H9 (cell line): ENCODE measurements around the gene MAPKAPK2. TPM values are rescaled to one million over a fixed set of nuclear protein-coding genes. Genes with fewer than 3 reads are reported as not detected.

Experiments used
- DNase-seq: peaks from one replicate; pipeline ENCODE4 v3.0.0-alpha.2; 2017
- H2AFZ ChIP-seq: one replicate; pipeline ENCODE4 v1.6.1; 2013; ENCODE audit warnings: mild to moderate bottlenecking, low read length, control low read depth, moderate library complexity
- H2AK5ac ChIP-seq: 2 replicates; pipeline ENCODE4 v1.6.1; 2013; ENCODE audit warnings: low read length, control low read depth, mixed read lengths; ENCODE audit not compliant: insufficient read length
- H2BK120ac ChIP-seq: one replicate; pipeline ENCODE4 v1.6.1; 2013; ENCODE audit warnings: low read depth, mild to moderate bottlenecking, low read length, control low read depth, inconsistent platforms; ENCODE audit not compliant: poor library complexity, severe bottlenecking
- H2BK12ac ChIP-seq: 2 replicates; pipeline ENCODE4 v1.6.1; 2013; ENCODE audit warnings: low read length, control low read depth, mixed read lengths, low read depth; ENCODE audit not compliant: insufficient read length
- H2BK15ac ChIP-seq: 2 replicates; pipeline ENCODE4 v1.6.1; 2013; ENCODE audit warnings: low read depth, low read length, control low read depth
- H2BK20ac ChIP-seq: one replicate; pipeline ENCODE4 v1.6.1; 2013; ENCODE audit warnings: low read depth, mild to moderate bottlenecking, low read length, control low read depth, inconsistent platforms; ENCODE audit not compliant: poor library complexity, severe bottlenecking
- H2BK5ac ChIP-seq: 2 replicates; pipeline ENCODE4 v1.6.1; 2013; ENCODE audit warnings: low read length, control low read depth, mixed read lengths; ENCODE audit not compliant: insufficient read length
- H3K14ac ChIP-seq: 2 replicates; pipeline ENCODE4 v1.6.1; 2013; ENCODE audit warnings: low read length, control low read depth; ENCODE audit not compliant: insufficient read depth
- H3K18ac ChIP-seq: 2 replicates; pipeline ENCODE4 v1.6.1; 2013; ENCODE audit warnings: low read depth, mild to moderate bottlenecking, mixed read lengths, low read length, control low read depth; ENCODE audit not compliant: insufficient read length
- H3K23ac ChIP-seq: 2 replicates; pipeline ENCODE4 v1.6.1; 2013; ENCODE audit warnings: low read length, control low read depth, mixed read lengths, low read depth; ENCODE audit not compliant: insufficient read length
- H3K23me2 ChIP-seq: 2 replicates; pipeline ENCODE4 v1.6.1; 2013; ENCODE audit warnings: low read depth, mild to moderate bottlenecking, mixed read lengths, low read length, control low read depth; ENCODE audit not compliant: insufficient read length, poor library complexity, severe bottlenecking
- H3K27ac ChIP-seq: 2 replicates; pipeline ENCODE4 v1.5.1; 2013; ENCODE audit warnings: low read length, control low read depth, mixed read lengths, low read depth; ENCODE audit not compliant: insufficient read length
- H3K27me3 ChIP-seq: 2 replicates; pipeline ENCODE4 v1.6.1; 2013; ENCODE audit warnings: low read length, control low read depth, inconsistent platforms; ENCODE audit not compliant: insufficient read depth
- H3K4ac ChIP-seq: 2 replicates; pipeline ENCODE4 v1.6.1; 2013; ENCODE audit warnings: low read depth, mild to moderate bottlenecking, control low read depth, inconsistent platforms, low read length, moderate library complexity
- H3K4me1 ChIP-seq: 2 replicates; pipeline ENCODE4 v1.6.1; 2013; ENCODE audit warnings: low read length, control low read depth, inconsistent platforms; ENCODE audit not compliant: insufficient read depth
- H3K4me2 ChIP-seq: 2 replicates; pipeline ENCODE4 v1.6.1; 2013; ENCODE audit warnings: low read length, control low read depth, mixed read lengths; ENCODE audit not compliant: insufficient read length, insufficient read depth
- H3K56ac ChIP-seq: 2 replicates; pipeline ENCODE4 v1.6.1; 2013; ENCODE audit warnings: low read depth, mild to moderate bottlenecking, mixed read lengths, low read length, control low read depth; ENCODE audit not compliant: insufficient read length
- H3K79me1 ChIP-seq: 2 replicates; pipeline ENCODE4 v1.6.1; 2013; ENCODE audit warnings: low read depth, mild to moderate bottlenecking, moderate library complexity, low read length, control low read depth, inconsistent platforms; ENCODE audit not compliant: insufficient read depth, poor library complexity, severe bottlenecking
- H3K79me2 ChIP-seq: 2 replicates; pipeline ENCODE4 v1.6.1; 2013; ENCODE audit warnings: low read length, control low read depth, inconsistent platforms; ENCODE audit not compliant: insufficient read depth
- H3K9ac ChIP-seq: 2 replicates; pipeline ENCODE4 v1.6.1; 2013; ENCODE audit warnings: low read length, control low read depth, mixed read lengths; ENCODE audit not compliant: insufficient read length; ENCODE audit errors: extremely low read depth
- H3K9me3 ChIP-seq: one replicate; pipeline ENCODE4 v1.6.1; 2013; ENCODE audit warnings: low read depth, low read length, inconsistent platforms; ENCODE audit not compliant: control insufficient read depth
- H3T11ph ChIP-seq: one replicate; pipeline ENCODE4 v1.6.1; 2013; ENCODE audit warnings: mild to moderate bottlenecking, low read length, control low read depth, inconsistent platforms
- H4K20me1 ChIP-seq: one replicate; pipeline ENCODE4 v1.6.1; 2013; ENCODE audit not compliant: control insufficient read depth, insufficient read length, insufficient read depth
- H4K5ac ChIP-seq: 2 replicates; pipeline ENCODE4 v1.6.1; 2013; ENCODE audit warnings: low read depth, mild to moderate bottlenecking, mixed read lengths, low read length, control low read depth; ENCODE audit not compliant: insufficient read length
- H4K8ac ChIP-seq: replicated peaks from 2 replicates; pipeline ENCODE4 v1.6.1; 2013; ENCODE audit warnings: low read length, control low read depth, mixed read lengths, low read depth; ENCODE audit not compliant: insufficient read length
- H4K91ac ChIP-seq: 2 replicates; pipeline ENCODE4 v1.6.1; 2013; ENCODE audit warnings: low read depth, mild to moderate bottlenecking, moderate library complexity, mixed read lengths, low read length, control low read depth; ENCODE audit not compliant: insufficient read length
- H3K27ac Mint-ChIP-seq, 3 experiments: 2 replicates in 2 of 3; 3 replicates in 1 of 3; pipeline ENCODE4 v1.8.0; 2020 to 2021; ENCODE audit warnings: mixed read lengths in 3 of 3, mild to moderate bottlenecking in 1 of 3, moderate library complexity in 1 of 3
- H3K27me3 Mint-ChIP-seq: 2 replicates; pipeline ENCODE4 v1.8.0; 2021; ENCODE audit warnings: low read depth, mild to moderate bottlenecking, moderate library complexity, mixed read lengths
- H3K36me3 Mint-ChIP-seq, 3 experiments: 2 replicates in 2 of 3; 3 replicates in 1 of 3; pipeline ENCODE4 v1.8.0; 2020 to 2021; ENCODE audit warnings: low read depth in 3 of 3, mixed read lengths in 3 of 3; ENCODE audit not compliant: insufficient read depth in 1 of 3
- H3K4me1 Mint-ChIP-seq, 2 experiments: 2 replicates each; pipeline ENCODE4 v1.8.0; 2020; ENCODE audit warnings: mixed read lengths in 2 of 2
- H3K4me3 Mint-ChIP-seq, 2 experiments: 2 replicates in 1 of 2; 3 replicates in 1 of 2; pipeline ENCODE4 v1.8.0; 2020 to 2021; ENCODE audit warnings: mild to moderate bottlenecking in 2 of 2, mixed read lengths in 2 of 2, moderate library complexity in 1 of 2
- H3K9me3 Mint-ChIP-seq, 2 experiments: 2 replicates in 1 of 2; 3 replicates in 1 of 2; pipeline ENCODE4 v1.8.0; 2020; ENCODE audit warnings: mild to moderate bottlenecking in 2 of 2, mixed read lengths in 2 of 2, moderate library complexity in 1 of 2
- CTCF ChIP-seq: fragments of 200-600 bp; sonication (generic); conservative IDR thresholded peaks from 3 replicates; pipeline ENCODE4 v1.8.0; 2021; ENCODE audit warnings: antibody characterized with exemption, mild to moderate bottlenecking
- WGBS: extraction: QIAGEN DNeasy Blood & Tissue Kit; methylation state at CpG from one replicate; pipeline ENCODE4 v1.1.7; 2013; ENCODE audit warnings: missing lambda C conversion rate, low lambda C conversion rate, mixed read lengths; ENCODE audit not compliant: insufficient read length; ENCODE audit errors: extremely low coverage; 5-methylcytosine and 5-hydroxymethylcytosine counted together
- total RNA-seq: library from RNA; stranded (reverse); gene quantifications from 2 replicates; pipeline ENCODE4 v1.2.1, GENCODE V29; 2021

Gene MAPKAPK2
- total RNA-seq, 1 experiment from 2014 or later = 50.1 TPM

DNA sequence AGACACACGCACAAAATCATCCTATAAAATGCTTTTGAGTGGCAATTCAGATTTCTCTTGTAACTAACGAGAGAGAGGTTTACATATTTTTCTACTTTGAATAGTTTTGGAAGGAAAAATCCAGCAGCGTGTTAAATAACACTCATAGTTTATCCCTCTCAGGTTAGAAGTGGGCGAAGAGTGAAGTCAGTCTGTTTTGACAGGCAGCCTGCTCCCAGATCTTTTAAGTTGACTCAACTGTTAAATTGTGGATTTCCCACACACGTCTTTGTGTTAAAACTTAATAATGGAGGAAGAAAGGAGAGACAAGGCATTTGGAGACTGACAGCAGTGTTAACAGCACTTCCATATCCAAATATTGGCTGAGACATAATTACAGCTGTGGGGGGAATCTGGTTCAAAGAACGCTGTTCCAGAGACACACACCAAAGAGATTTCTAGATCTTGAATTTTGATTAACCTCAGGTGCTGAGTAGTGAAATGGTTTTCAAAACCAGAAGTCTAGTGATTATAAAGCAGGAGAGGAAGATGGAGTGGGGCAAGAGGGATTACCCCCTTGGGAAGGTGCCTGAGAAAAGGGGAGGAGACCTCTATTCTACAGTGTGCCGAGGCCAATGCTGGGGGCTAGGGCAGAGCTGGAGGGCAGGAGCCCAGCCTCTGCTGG is 2.7 kb downstream of the MAPKAPK2 start:
- Histone ChIP-seq H3K18ac (no peak overlapping the region), H2BK5ac (no peak overlapping the region), H2BK15ac (no peak overlapping the region), H3K23ac (no peak overlapping the region), H3T11ph (no peak overlapping the region), H2BK120ac (no peak overlapping the region), H3K23me2 (peaks cover 15% of the 10 kb centered on the region), H3K79me1 (peaks cover 8% of the 10 kb centered on the region), H2AFZ (no peak overlapping the region), H3K14ac (no peak overlapping the region), H2AK5ac (no peak overlapping the region), H3K4me2 (peak overlapping the region; percentile 37), H4K5ac (no peak overlapping the region), H4K20me1 (no peaks in the 10 kb centered on the region), H3K79me2 (peaks cover 8% of the 10 kb centered on the region; the same call in 1 of the 2 replicates), H3K56ac (no peak overlapping the region), H3K9ac (no peak overlapping the region), H3K9me3 (no peaks in the 10 kb centered on the region), H3K4me1 (peaks cover 13% of the 10 kb centered on the region; the same call in 1 of the 2 replicates), H3K27ac (no peak overlapping the region), H2BK12ac (no peak overlapping the region), H4K8ac (no peak overlapping the region), H4K91ac (no peak overlapping the region), H3K27me3 (peaks cover 23% of the 10 kb centered on the region), H3K4ac (no peak overlapping the region), H2BK20ac (no peak overlapping the region)
- no peak for TF ChIP-seq CTCF
- no CpG with 5 or more reads among the region's 7 CpGs for WGBS
- DNase-seq = no peak
- Mint-ChIP-seq H3K4me3 (peak overlapping the region; percentile 92 to 93), H3K9me3 (peaks cover 0 to 2% of the 10 kb centered on the region in 2 experiments; a peak in 1 of 5 replicates), H3K36me3 (peaks cover 0 to 4% (median 0%) of the 10 kb centered on the region in 3 experiments; a peak in 1 of 7 replicates), H3K4me1 (peaks cover 57 to 64% of the 10 kb centered on the region in 2 experiments), H3K27me3 (peaks cover 49% of the 10 kb centered on the region), H3K27ac (no peak overlapping the region)
